HCT116 (cell line): ENCODE data around the gene TNFRSF14. TPM values are rescaled to one million over a fixed set of nuclear protein-coding genes. Genes with fewer than 3 reads are reported as not detected.

Experiments used
- ATAC-seq: fragments of 200-7000 bp; cut with Tn5 transposase; 2 replicates; pipeline ENCODE4 v1.9.1; 2020; ENCODE audit warnings: mild to moderate bottlenecking, moderate library complexity
- BruUV-seq: library from RNA; stranded (reverse); fragments of 400-500 nt; replicated peaks from 2 replicates; lab custom pipeline; 2021; lab: Mats Ljungman, UMichigan
- CTCF ChIA-PET: fragments of 300-600 bp; sonication (Branson Sonifier 250); formaldehyde crosslinking; loops from one replicate; lab custom pipeline; 2021; ENCODE audit warnings: antibody characterized with exemption; lab: Charles Lee
- POLR2A ChIA-PET: fragments of 300-600, 350-600 bp; sonication (Branson Sonifier 250); formaldehyde crosslinking; loops from one replicate; lab custom pipeline; 2021; ENCODE audit warnings: antibody characterized with exemption; lab: Charles Lee
- RAD21 ChIA-PET, 2 experiments: fragments of 300-600 bp; sonication (Branson Sonifier 250); formaldehyde crosslinking; loops; one replicate each; lab custom pipeline; 2023; ENCODE audit warnings: low total read pairs in 2 of 2; ENCODE audit not compliant: uncharacterized antibody in 2 of 2, unreplicated experiment in 2 of 2, low non-redundant PET in 1 of 2; lab: Charles Lee
- DNase-seq: peaks from one replicate; pipeline ENCODE4 v3.0.0-alpha.2; 2010; ENCODE audit warnings: low read depth, low spot score
- H2AFZ ChIP-seq: fragments of 200-600 bp; shearing (Covaris generic), sonication (generic); 2 replicates; pipeline ENCODE4 v1.6.1; 2017; ENCODE audit warnings: low read depth, mixed run types, mixed read lengths, antibody characterized with exemption, low read length; ENCODE audit not compliant: poor library complexity, severe bottlenecking
- H3K27ac ChIP-seq: 2 replicates; pipeline ENCODE4 v1.5.1; 2012; ENCODE audit warnings: low read depth, low read length
- H3K27me3 ChIP-seq: fragments of 200-600 bp; sonication (generic); 2 replicates; pipeline ENCODE4 v1.6.1; 2016; ENCODE audit warnings: mixed run types, low read length, mixed read lengths; ENCODE audit not compliant: insufficient read depth
- H3K36me3 ChIP-seq, 2 experiments: fragments of 200-500 bp in 1 of 2; fragments of 200-600 bp in 1 of 2; sonication (Bioruptor generic) in 1 of 2; sonication (generic) in 1 of 2; 2 replicates each; pipeline versions ENCODE4 v1.5.1 to v1.6.1; 2014 to 2016; ENCODE audit warnings: low read length in 2 of 2, inconsistent platforms in 1 of 2, mixed read lengths in 1 of 2, mixed run types in 1 of 2; ENCODE audit not compliant: insufficient read depth in 2 of 2, control insufficient read depth in 1 of 2
- H3K4me1 ChIP-seq, 2 experiments: fragments of 200-600 bp in 1 of 2; sonication (generic) in 1 of 2; 2 replicates each; pipeline versions ENCODE4 v1.5.1 to v1.6.1; 2012 to 2017; ENCODE audit warnings: low read length in 2 of 2, inconsistent platforms in 1 of 2, mild to moderate bottlenecking in 1 of 2, mixed read lengths in 1 of 2, mixed run types in 1 of 2, moderate library complexity in 1 of 2; ENCODE audit not compliant: insufficient read depth in 2 of 2, control insufficient read depth in 1 of 2
- H3K4me2 ChIP-seq: fragments of 200-600 bp; sonication (generic); 2 replicates; pipeline ENCODE4 v1.6.1; 2017; ENCODE audit warnings: mixed run types, low read length, mixed read lengths
- H3K4me3 ChIP-seq, 2 experiments: fragments of 200-600 bp in 1 of 2; sonication (generic) in 1 of 2; replicated peaks in 1 of 2; 2 replicates each; pipeline ENCODE4 v1.5.1; 2011 to 2016; ENCODE audit warnings: low read length in 2 of 2, control low read depth in 1 of 2, low read depth in 1 of 2, mild to moderate bottlenecking in 1 of 2, mixed read lengths in 1 of 2, mixed run types in 1 of 2
- H3K79me2 ChIP-seq: fragments of 200-600 bp; sonication (generic); 2 replicates; pipeline ENCODE4 v1.6.1; 2017; ENCODE audit warnings: mild to moderate bottlenecking, mixed run types, low read length, moderate library complexity, mixed read lengths; ENCODE audit not compliant: insufficient read depth
- H3K9ac ChIP-seq: fragments of 200-600 bp; sonication (generic); 2 replicates; pipeline ENCODE4 v1.6.1; 2016; ENCODE audit warnings: low read length, mixed read lengths
- H3K9me2 ChIP-seq: fragments of 200-600 bp; sonication (generic), shearing (Covaris generic); 2 replicates; pipeline ENCODE4 v1.6.1; 2017; ENCODE audit warnings: mixed run types, mild to moderate bottlenecking, moderate library complexity; ENCODE audit not compliant: insufficient read depth
- H3K9me3 ChIP-seq, 2 experiments: fragments of 200-500 bp in 1 of 2; fragments of 200-600 bp in 1 of 2; sonication (Bioruptor generic) in 1 of 2; sonication (generic) in 1 of 2; 2 replicates each; pipeline ENCODE4 v1.6.1; 2014 to 2017; ENCODE audit warnings: low read length in 2 of 2, mixed read lengths in 2 of 2, inconsistent platforms in 1 of 2, low read depth in 1 of 2, mild to moderate bottlenecking in 1 of 2, mixed run types in 1 of 2, moderate library complexity in 1 of 2; ENCODE audit not compliant: control insufficient read depth in 1 of 2, insufficient read depth in 1 of 2
- H4K20me1 ChIP-seq: fragments of 200-600 bp; sonication (generic), shearing (Covaris generic); 2 replicates; pipeline ENCODE4 v1.6.1; 2017; ENCODE audit warnings: mixed run types, mild to moderate bottlenecking, moderate library complexity; ENCODE audit not compliant: insufficient read depth
- EZH2phosphoT487 ChIP-seq: fragments of 200-600 bp; IDR thresholded peaks from 2 replicates; pipeline ENCODE4 v1.6.1; 2018; ENCODE audit warnings: antibody characterized with exemption, borderline replicate concordance
- FOSL1 ChIP-seq: IDR thresholded peaks from 2 replicates; pipeline ENCODE4 v1.6.1; 2012; ENCODE audit warnings: low read depth
- POLR2A ChIP-seq: IDR thresholded peaks from 2 replicates; pipeline ENCODE4 v1.7.0; 2011; ENCODE audit warnings: borderline replicate concordance; ENCODE audit not compliant: insufficient read depth, insufficient read length; ENCODE audit errors: extremely low read depth
- POLR2AphosphoS5 ChIP-seq: IDR thresholded peaks from 2 replicates; pipeline ENCODE4 v1.6.1; 2011; ENCODE audit warnings: mild to moderate bottlenecking, low read depth, low read length, moderate library complexity
- SIN3A ChIP-seq: IDR thresholded peaks from 2 replicates; pipeline ENCODE4 v1.6.1; 2012; ENCODE audit warnings: low read depth
- TCF7L2 ChIP-seq: IDR thresholded peaks from 2 replicates; pipeline ENCODE4 v1.7.0; 2011; ENCODE audit warnings: borderline replicate concordance, inconsistent platforms; ENCODE audit not compliant: insufficient read depth, insufficient read length; ENCODE audit errors: extremely low read depth
- YY1 ChIP-seq: IDR thresholded peaks from 2 replicates; pipeline ENCODE4 v1.6.1; 2011; ENCODE audit warnings: low read length, low read depth, moderate library complexity, mild to moderate bottlenecking; ENCODE audit not compliant: insufficient replicate concordance; ENCODE audit errors: extremely low read depth
- intact Hi-C: fragments of 100-400 bp; cut with micrococcal nuclease; formaldehyde crosslinking; loops from 2 replicates; pipeline ENCODE4 v1.10.0; 2022
- total RNA-seq: library from RNA; stranded (reverse); gene quantifications from one replicate; pipeline ENCODE4 v1.2.1, GENCODE V29; 2021; ENCODE audit not compliant: unreplicated experiment
- TF ChIP-seq, protein P1 (sequence below), 3 experiments: fragments of 200-600 bp in 1 of 3; sonication (generic) in 1 of 3; IDR thresholded peaks in 2 of 3; conservative IDR thresholded peaks in 1 of 3; 2 replicates each; pipeline ENCODE4 v1.5.1; 2012 to 2017; ENCODE audit warnings: low read depth in 2 of 3, low read length in 2 of 3, antibody characterized with exemption in 1 of 3, borderline replicate concordance in 1 of 3, control low read depth in 1 of 3, mild to moderate bottlenecking in 1 of 3, mixed read lengths in 1 of 3, mixed run types in 1 of 3, moderate library complexity in 1 of 3; ENCODE audit not compliant: insufficient read depth in 1 of 3
- TF ChIP-seq, protein P2 (sequence below): IDR thresholded peaks from 2 replicates; pipeline ENCODE4 v1.6.1; 2011; ENCODE audit warnings: mild to moderate bottlenecking, low read length, moderate library complexity; ENCODE audit not compliant: insufficient replicate concordance; ENCODE audit errors: extremely low read depth

The TNFRSF14 gene
- total RNA-seq, 1 experiment from 2014 or later = 0.66 TPM

DNA sequence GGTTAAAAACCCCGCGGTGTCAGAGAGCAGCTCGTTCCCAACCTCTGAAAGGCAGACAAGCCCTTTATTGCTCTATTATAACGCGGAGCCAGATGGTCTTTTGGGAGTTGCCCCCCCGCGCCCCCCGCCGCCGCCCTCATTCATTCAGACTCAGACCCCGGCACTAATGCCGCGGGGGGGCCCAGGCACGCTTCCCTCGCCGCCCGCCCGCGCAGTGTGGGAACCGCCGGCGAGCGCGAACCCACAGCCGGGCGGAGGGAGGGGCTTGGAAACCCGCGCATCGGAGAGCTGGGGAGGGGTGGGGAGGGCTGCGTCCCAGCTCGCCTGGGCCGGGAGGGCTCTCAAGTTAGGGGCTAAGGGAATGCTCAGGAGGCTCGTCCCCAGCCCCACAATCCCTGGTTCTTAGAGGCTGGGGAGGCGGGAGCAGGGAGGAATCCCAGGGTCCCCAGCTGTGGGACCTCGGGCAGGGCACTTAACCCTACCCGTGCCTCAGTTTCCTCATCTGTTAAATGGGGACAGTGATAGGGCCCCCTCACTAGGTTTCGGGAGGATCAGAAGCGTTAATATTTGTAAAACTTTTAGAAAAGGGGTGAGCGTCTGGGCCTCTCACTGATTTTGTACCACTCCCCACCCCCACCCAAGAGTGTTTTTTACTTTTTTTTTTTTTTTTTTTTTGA is 15.2 kb upstream of the TNFRSF14 start:
- Histone ChIP-seq H2AFZ (no peak overlapping the region), H3K27me3 (no peaks in the 10 kb centered on the region), H3K4me1 (peaks cover 2 to 19% of the 10 kb centered on the region in 2 experiments), H3K27ac (no peak overlapping the region), H3K4me2 (no peak overlapping the region), H3K36me3 (no peaks in the 10 kb centered on the region), H3K9me3 (no peaks in the 10 kb centered on the region), H4K20me1 (no peaks in the 10 kb centered on the region), H3K9me2 (no peaks in the 10 kb centered on the region), H3K79me2 (no peaks in the 10 kb centered on the region), H3K9ac (no peak overlapping the region), H3K4me3 (no peak overlapping the region)
- no TSS peak for BruUV-seq
- no peak for ATAC-seq
- ChIA-PET POLR2A (no interaction called here), CTCF (no interaction called here), RAD21 (no interaction called here)
- TF ChIP-seq POLR2AphosphoS5 = no peak
- no peak for TF ChIP-seq EZH2phosphoT487
- TF ChIP-seq, protein P1, sequence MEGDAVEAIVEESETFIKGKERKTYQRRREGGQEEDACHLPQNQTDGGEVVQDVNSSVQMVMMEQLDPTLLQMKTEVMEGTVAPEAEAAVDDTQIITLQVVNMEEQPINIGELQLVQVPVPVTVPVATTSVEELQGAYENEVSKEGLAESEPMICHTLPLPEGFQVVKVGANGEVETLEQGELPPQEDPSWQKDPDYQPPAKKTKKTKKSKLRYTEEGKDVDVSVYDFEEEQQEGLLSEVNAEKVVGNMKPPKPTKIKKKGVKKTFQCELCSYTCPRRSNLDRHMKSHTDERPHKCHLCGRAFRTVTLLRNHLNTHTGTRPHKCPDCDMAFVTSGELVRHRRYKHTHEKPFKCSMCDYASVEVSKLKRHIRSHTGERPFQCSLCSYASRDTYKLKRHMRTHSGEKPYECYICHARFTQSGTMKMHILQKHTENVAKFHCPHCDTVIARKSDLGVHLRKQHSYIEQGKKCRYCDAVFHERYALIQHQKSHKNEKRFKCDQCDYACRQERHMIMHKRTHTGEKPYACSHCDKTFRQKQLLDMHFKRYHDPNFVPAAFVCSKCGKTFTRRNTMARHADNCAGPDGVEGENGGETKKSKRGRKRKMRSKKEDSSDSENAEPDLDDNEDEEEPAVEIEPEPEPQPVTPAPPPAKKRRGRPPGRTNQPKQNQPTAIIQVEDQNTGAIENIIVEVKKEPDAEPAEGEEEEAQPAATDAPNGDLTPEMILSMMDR (IDR thresholded peaks at IDR 0.05 in 2 of 3, conservative IDR thresholded peaks at IDR 0.05 in 1 of 3; ENCODE audit: borderline replicate concordance in 1 of 3, insufficient read depth in 1 of 3, low read depth in 2 of 3, low read length in 2 of 3) = no peak
- TF ChIP-seq, protein P2, sequence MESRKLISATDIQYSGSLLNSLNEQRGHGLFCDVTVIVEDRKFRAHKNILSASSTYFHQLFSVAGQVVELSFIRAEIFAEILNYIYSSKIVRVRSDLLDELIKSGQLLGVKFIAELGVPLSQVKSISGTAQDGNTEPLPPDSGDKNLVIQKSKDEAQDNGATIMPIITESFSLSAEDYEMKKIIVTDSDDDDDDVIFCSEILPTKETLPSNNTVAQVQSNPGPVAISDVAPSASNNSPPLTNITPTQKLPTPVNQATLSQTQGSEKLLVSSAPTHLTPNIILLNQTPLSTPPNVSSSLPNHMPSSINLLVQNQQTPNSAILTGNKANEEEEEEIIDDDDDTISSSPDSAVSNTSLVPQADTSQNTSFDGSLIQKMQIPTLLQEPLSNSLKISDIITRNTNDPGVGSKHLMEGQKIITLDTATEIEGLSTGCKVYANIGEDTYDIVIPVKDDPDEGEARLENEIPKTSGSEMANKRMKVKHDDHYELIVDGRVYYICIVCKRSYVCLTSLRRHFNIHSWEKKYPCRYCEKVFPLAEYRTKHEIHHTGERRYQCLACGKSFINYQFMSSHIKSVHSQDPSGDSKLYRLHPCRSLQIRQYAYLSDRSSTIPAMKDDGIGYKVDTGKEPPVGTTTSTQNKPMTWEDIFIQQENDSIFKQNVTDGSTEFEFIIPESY = no peak
- no peak for TF ChIP-seq FOSL1
- TF ChIP-seq POLR2A = no peak
- no peak for TF ChIP-seq TCF7L2
- no peak for TF ChIP-seq SIN3A
- TF ChIP-seq YY1 = no peak
- intact Hi-C loops = no loop called here
- no peak for DNase-seq
